HepG2 (cell line): ENCODE results near the gene CEP97. TPM values are rescaled to one million over a fixed set of nuclear protein-coding genes. Genes with fewer than 3 reads are reported as not detected.
A peak's percentile ranks its signal among the peaks of the same experiment; 100 is the strongest.

ENCODE experiments used
- AGO2 ChIP-seq: fragments of 200-400 bp; formaldehyde crosslinking; optimal IDR thresholded peaks from 2 replicates; pipeline ENCODE3; 2017; ENCODE audit warnings: mild to moderate bottlenecking, low read depth, low read length, moderate library complexity
- BHLHE40 ChIP-seq: IDR thresholded peaks from 2 replicates; pipeline ENCODE4 v1.6.1; 2011; ENCODE audit warnings: low read length, improper control_type of control experiment
- DMAP1 ChIP-seq: IDR thresholded peaks from 2 replicates; pipeline ENCODE4 v1.6.1; 2016
- EP300 ChIP-seq, 3 experiments: sonication (generic) in 1 of 3; formaldehyde crosslinking in 1 of 3; IDR thresholded peaks; 2 replicates each; pipeline versions ENCODE4 v1.5.1 to v1.6.1; 2011 to 2020; ENCODE audit warnings: low read depth in 2 of 3, low read length in 2 of 3, borderline replicate concordance in 1 of 3, improper control_type of control experiment in 1 of 3, mild to moderate bottlenecking in 1 of 3, missing genetic modification reagents in 1 of 3, moderate library complexity in 1 of 3
- HMGXB3 ChIP-seq: sonication (generic); formaldehyde crosslinking; IDR thresholded peaks from 2 replicates; pipeline ENCODE4 v1.4.0; 2020; ENCODE audit warnings: missing genetic modification reagents, borderline replicate concordance
- JUNB ChIP-seq: sonication (generic); formaldehyde crosslinking; IDR thresholded peaks from 2 replicates; pipeline ENCODE4 v1.8.0; 2022; ENCODE audit warnings: missing genetic modification reagents, mild to moderate bottlenecking, borderline replicate concordance
- KAT2B ChIP-seq: fragments of 150-350 bp; IDR thresholded peaks from 2 replicates; pipeline ENCODE4 v1.6.1; 2014; ENCODE audit warnings: low read depth, low read length, borderline replicate concordance
- KLF16 ChIP-seq, 2 experiments: sonication (generic) in 1 of 2; formaldehyde crosslinking in 1 of 2; IDR thresholded peaks; 2 replicates each; pipeline versions ENCODE4 v1.6.1 to v1.8.0; 2016 to 2023; ENCODE audit warnings: missing genetic modification reagents in 2 of 2, missing compliant biosample characterization in 1 of 2
- NCOA5 ChIP-seq: sonication (generic); formaldehyde crosslinking; IDR thresholded peaks from 2 replicates; pipeline ENCODE4 v1.4.0; 2020; ENCODE audit warnings: missing genetic modification reagents
- NFKB2 ChIP-seq: sonication (generic); formaldehyde crosslinking; IDR thresholded peaks from 2 replicates; pipeline ENCODE4 v1.4.0; 2020; ENCODE audit warnings: missing genetic modification reagents, borderline replicate concordance
- NFRKB ChIP-seq: fragments of 450-650 bp; IDR thresholded peaks from 2 replicates; pipeline ENCODE4 v1.6.1; 2017
- NFYB ChIP-seq: sonication (generic); formaldehyde crosslinking; IDR thresholded peaks from 2 replicates; pipeline ENCODE4 v1.4.0; 2020; ENCODE audit warnings: missing genetic modification reagents
- ONECUT2 ChIP-seq: sonication (generic); formaldehyde crosslinking; IDR thresholded peaks from 2 replicates; pipeline ENCODE4 v1.4.0; 2020; ENCODE audit warnings: missing genetic modification reagents
- POLR2A ChIP-seq, 2 experiments: IDR thresholded peaks; 2 replicates each; pipeline ENCODE4 v1.6.1; 2011; ENCODE audit warnings: low read depth in 2 of 2, low read length in 2 of 2, mild to moderate bottlenecking in 1 of 2, moderate library complexity in 1 of 2; ENCODE audit not compliant: insufficient read depth in 1 of 2
- RARA ChIP-seq: IDR thresholded peaks from 2 replicates; pipeline ENCODE4 v1.6.1; 2016; ENCODE audit warnings: missing genetic modification reagents, missing compliant biosample characterization
- SATB2 ChIP-seq: sonication (generic); formaldehyde crosslinking; IDR thresholded peaks from 2 replicates; pipeline ENCODE4 v1.5.0; 2020; ENCODE audit warnings: missing genetic modification reagents
- TBL1XR1 ChIP-seq: fragments of 150-350 bp; IDR thresholded peaks from 2 replicates; pipeline ENCODE4 v1.6.1; 2014; ENCODE audit warnings: borderline replicate concordance, low read length; ENCODE audit not compliant: partially characterized antibody
- TEAD3 ChIP-seq: optimal IDR thresholded peaks from 2 replicates; pipeline ENCODE3; 2016; ENCODE audit warnings: borderline replicate concordance
- ZFAT ChIP-seq: sonication (generic); formaldehyde crosslinking; conservative IDR thresholded peaks from 2 replicates; pipeline ENCODE4 v1.8.1; 2023; ENCODE audit warnings: missing genetic modification reagents, inconsistent platforms
- ZNF230 ChIP-seq: sonication (generic); formaldehyde crosslinking; IDR thresholded peaks from 2 replicates; pipeline ENCODE4 v1.4.0; 2020; ENCODE audit warnings: mild to moderate bottlenecking, missing genetic modification reagents
- ZNF382 ChIP-seq: sonication (generic); formaldehyde crosslinking; IDR thresholded peaks from 2 replicates; pipeline ENCODE4 v1.5.0; 2020; ENCODE audit warnings: missing genetic modification reagents, mild to moderate bottlenecking, borderline replicate concordance
- ZNF552 ChIP-seq: sonication (generic); formaldehyde crosslinking; IDR thresholded peaks from 2 replicates; pipeline ENCODE4 v1.9.0; 2022; ENCODE audit warnings: missing genetic modification reagents, mild to moderate bottlenecking, borderline replicate concordance
- ZNF704 ChIP-seq: sonication (generic); formaldehyde crosslinking; IDR thresholded peaks from 2 replicates; pipeline ENCODE4 v1.8.1; 2023; ENCODE audit warnings: mild to moderate bottlenecking, inconsistent platforms, moderate library complexity, missing genetic modification reagents, borderline replicate concordance
- ZNF850 ChIP-seq: sonication (generic); formaldehyde crosslinking; conservative IDR thresholded peaks from 2 replicates; pipeline ENCODE4 v1.9.0; 2021; ENCODE audit warnings: mild to moderate bottlenecking, missing genetic modification reagents
- ZSCAN25 ChIP-seq: sonication (generic); formaldehyde crosslinking; IDR thresholded peaks from 2 replicates; pipeline ENCODE4 v1.8.0; 2022; ENCODE audit warnings: mild to moderate bottlenecking, missing genetic modification reagents
- ZZZ3 ChIP-seq: sonication (generic); formaldehyde crosslinking; IDR thresholded peaks from 2 replicates; pipeline ENCODE4 v1.4.0; 2020; ENCODE audit warnings: missing genetic modification reagents, mild to moderate bottlenecking, borderline replicate concordance
- polyA plus RNA-seq, 8 experiments: library from polyadenylated mRNA; depleted of rRNA in 3 of 8; stranded (reverse) in 7 of 8; unstranded in 1 of 8; fragments of >200 nt; fragmentation: Illumina TruSeq in 4 of 8; extraction: Trizol in 4 of 8; gene quantifications; 2 replicates each; pipeline versions ENCODE4 v1.2.1 to v1.2.3, GENCODE V29; 2011 to 2016; ENCODE audit warnings: low read depth in 4 of 8, missing spikeins in 1 of 8, mixed read lengths in 1 of 8; ENCODE audit not compliant: insufficient read depth in 1 of 8
- total RNA-seq, 5 experiments: library from RNA; depleted of rRNA; stranded (reverse); fragments of >200 nt; fragmentation: Illumina TruSeq; extraction: Trizol; gene quantifications; 2 replicates each; pipeline ENCODE4 v1.2.3, GENCODE V29; 2016; ENCODE audit warnings: low read depth in 1 of 5

CEP97 gene
- total and polyA plus RNA-seq, 2 of the 13 experiments (the other 11 are each of a cell fraction or from before 2014, with no cell fraction given) = 0.99 to 6.5 TPM

- no peak for TF ChIP-seq KAT2B
- no peak for TF ChIP-seq NFRKB
- no peak for TF ChIP-seq TEAD3 (CRISPR knock-in tag)
- no peak for TF ChIP-seq AGO2
- TF ChIP-seq DMAP1 = 0 out of 2 replicates have a peak, but pooled peaks have one; percentile 54
- TF ChIP-seq BHLHE40 = no peak
- no peak for TF ChIP-seq ZNF552
- TF ChIP-seq NFKB2 = no peak
- no peak for TF ChIP-seq RARA (CRISPR knock-in tag)
- TF ChIP-seq ZNF704 = no peak
- peak; percentile 24 to 41; a peak in 1 of 4 replicates for TF ChIP-seq POLR2A (IDR thresholded peaks at IDR 0.05; ENCODE audit: insufficient read depth in 1 of 2, low read depth in 2 of 2, low read length in 2 of 2)
- no peak for TF ChIP-seq EP300 (IDR thresholded peaks at IDR 0.05; ENCODE audit: low read depth in 2 of 2, low read length in 2 of 2)
- no peak for TF ChIP-seq EP300 (CRISPR knock-in tag; IDR thresholded peaks at IDR 0.05; ENCODE audit: borderline replicate concordance)
- TF ChIP-seq ZNF230 (CRISPR knock-in tag) = peak; percentile 21; the same call in 1 of the 2 replicates
- TF ChIP-seq ZZZ3 (CRISPR knock-in tag) = no peak
- no peak for TF ChIP-seq SATB2 (CRISPR knock-in tag)
- TF ChIP-seq TBL1XR1 = no peak
- no peak for TF ChIP-seq ZSCAN25 (CRISPR knock-in tag)
- peak in 1 of 2 experiments; percentile 34; a peak in 1 of 4 replicates for TF ChIP-seq KLF16 (CRISPR knock-in tag; IDR thresholded peaks at IDR 0.05)
- no peak for TF ChIP-seq ZNF382
- no peak for TF ChIP-seq ZFAT (CRISPR knock-in tag)
- TF ChIP-seq ONECUT2 = no peak
- peak; percentile 81 for TF ChIP-seq NFYB (CRISPR knock-in tag)
- TF ChIP-seq HMGXB3 (CRISPR knock-in tag) = peak; percentile 97
- TF ChIP-seq ZNF850 (CRISPR knock-in tag) = no peak
- TF ChIP-seq JUNB (CRISPR knock-in tag) = no peak; the same call in 1 of the 2 replicates
- TF ChIP-seq NCOA5 (CRISPR knock-in tag) = no peak
Observed at GRCh38 chr3:101724329-101725193, at the start of gene CEP97 (continued).
